ENCODE results near the gene CHRNA3. TPM values are rescaled to one million over a fixed set of nuclear protein-coding genes. Genes with fewer than 3 reads are reported as not detected.

Gene CHRNA3
- total RNA-seq, 1 donor from 2014 or later, result 3.7 TPM

DNA sequence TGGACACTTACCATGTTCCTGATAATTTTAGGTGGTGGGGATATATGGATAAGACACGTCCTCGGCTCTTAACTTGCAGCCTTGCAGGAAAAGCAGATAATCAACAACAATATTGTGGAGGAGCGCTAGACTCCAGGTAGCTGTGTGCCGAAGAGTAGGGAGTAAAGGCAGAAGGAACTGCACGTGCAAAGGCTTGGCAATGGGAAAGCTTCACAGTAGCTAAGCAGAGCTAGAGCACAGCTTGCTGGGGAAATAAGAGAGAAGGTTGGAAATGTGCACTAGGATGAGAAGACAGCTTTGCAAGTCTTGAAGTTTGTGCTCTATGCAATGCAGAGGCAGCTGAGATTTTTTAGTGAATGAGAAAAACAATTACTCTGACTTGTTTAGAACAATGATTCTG lies 68.2 kb downstream of the CHRNA3 start:
- DNase-seq (ENCODE audit: extremely low spot score in 2 of 2), result no peak
- H3K4me1 ChIP-seq, result no peaks in the 10 kb centered on the region
- no peaks in the 10 kb centered on the region for H3K9me3 ChIP-seq
- peaks cover 0 to 26% of the 10 kb centered on the region in 2 donors for H3K36me3 ChIP-seq
- no peak overlapping the region for H3K27ac ChIP-seq
- H3K4me3 ChIP-seq, result no peak overlapping the region
- H3K27me3 ChIP-seq, result no peaks in the 10 kb centered on the region
- TF ChIP-seq, protein P1, sequence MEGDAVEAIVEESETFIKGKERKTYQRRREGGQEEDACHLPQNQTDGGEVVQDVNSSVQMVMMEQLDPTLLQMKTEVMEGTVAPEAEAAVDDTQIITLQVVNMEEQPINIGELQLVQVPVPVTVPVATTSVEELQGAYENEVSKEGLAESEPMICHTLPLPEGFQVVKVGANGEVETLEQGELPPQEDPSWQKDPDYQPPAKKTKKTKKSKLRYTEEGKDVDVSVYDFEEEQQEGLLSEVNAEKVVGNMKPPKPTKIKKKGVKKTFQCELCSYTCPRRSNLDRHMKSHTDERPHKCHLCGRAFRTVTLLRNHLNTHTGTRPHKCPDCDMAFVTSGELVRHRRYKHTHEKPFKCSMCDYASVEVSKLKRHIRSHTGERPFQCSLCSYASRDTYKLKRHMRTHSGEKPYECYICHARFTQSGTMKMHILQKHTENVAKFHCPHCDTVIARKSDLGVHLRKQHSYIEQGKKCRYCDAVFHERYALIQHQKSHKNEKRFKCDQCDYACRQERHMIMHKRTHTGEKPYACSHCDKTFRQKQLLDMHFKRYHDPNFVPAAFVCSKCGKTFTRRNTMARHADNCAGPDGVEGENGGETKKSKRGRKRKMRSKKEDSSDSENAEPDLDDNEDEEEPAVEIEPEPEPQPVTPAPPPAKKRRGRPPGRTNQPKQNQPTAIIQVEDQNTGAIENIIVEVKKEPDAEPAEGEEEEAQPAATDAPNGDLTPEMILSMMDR (IDR thresholded peaks at IDR 0.05), result no peak
- no peak for TF ChIP-seq POLR2A (IDR thresholded peaks at IDR 0.05)
- TF ChIP-seq POLR2AphosphoS5 (IDR thresholded peaks at IDR 0.05; ENCODE audit: insufficient read depth in 1 of 2, low read depth in 1 of 2), result no peak
- intact Hi-C loops (cut with DNase I), result no loop called here

DNA sequence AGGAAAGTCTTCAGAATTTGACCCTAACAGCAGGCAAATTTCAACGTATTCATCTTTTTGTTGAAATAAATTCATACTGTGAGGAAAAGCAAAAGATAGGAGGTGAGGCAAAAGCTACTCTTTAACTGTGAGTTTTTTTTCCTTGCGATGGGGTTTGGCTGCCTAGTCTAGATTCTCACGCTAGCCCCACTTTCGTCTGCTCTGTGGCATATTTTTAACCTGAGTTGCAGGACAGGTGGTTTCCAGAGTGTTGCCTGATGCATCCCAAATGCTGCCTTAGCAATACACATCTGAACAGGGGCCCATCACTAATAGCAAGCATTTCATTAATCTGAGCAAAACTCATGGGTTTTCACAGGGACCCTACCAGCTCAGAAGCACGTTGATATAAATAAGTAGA lies 68.9 kb downstream of the CHRNA3 start:
- Histone ChIP-seq H3K4me1 (no peaks in the 10 kb centered on the region), H3K27ac (no peak overlapping the region), H3K27me3 (no peaks in the 10 kb centered on the region), H3K36me3 (peaks cover 0 to 33% of the 10 kb centered on the region in 2 donors), H3K4me3 (no peak overlapping the region), H3K9me3 (no peaks in the 10 kb centered on the region)
- intact Hi-C loops (cut with DNase I), result no loop called here
- no peak for DNase-seq (ENCODE audit: extremely low spot score in 2 of 2)
- no peak for TF ChIP-seq POLR2AphosphoS5 (IDR thresholded peaks at IDR 0.05; ENCODE audit: insufficient read depth in 1 of 2, low read depth in 1 of 2)
- TF ChIP-seq, protein P1 (IDR thresholded peaks at IDR 0.05), result no peak
- TF ChIP-seq POLR2A (IDR thresholded peaks at IDR 0.05), result no peak

DNA sequence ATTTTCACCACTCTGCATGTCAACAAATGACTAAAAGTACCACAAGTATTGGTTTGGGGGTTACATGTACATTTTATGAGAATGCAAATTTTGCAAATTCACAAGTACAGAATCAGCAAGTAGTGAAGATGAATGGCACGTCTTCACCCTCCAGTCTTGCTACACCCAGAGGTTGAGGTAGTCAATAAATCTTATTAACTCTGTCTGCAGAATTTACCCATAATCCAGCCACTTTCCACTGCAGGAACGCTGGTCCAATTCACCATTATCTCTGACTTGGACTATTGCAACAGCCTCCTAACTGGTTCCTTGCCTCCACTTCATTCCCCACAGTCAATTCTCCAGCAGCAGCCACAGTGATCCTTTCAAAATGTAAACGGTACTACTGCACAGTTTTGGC lies 70.0 kb downstream of the CHRNA3 start:
- Histone ChIP-seq H3K9me3 (no peaks in the 10 kb centered on the region), H3K4me3 (no peak overlapping the region), H3K4me1 (no peaks in the 10 kb centered on the region), H3K27ac (no peak overlapping the region), H3K27me3 (no peaks in the 10 kb centered on the region), H3K36me3 (peaks cover 0 to 44% of the 10 kb centered on the region in 2 donors)
- no peak for DNase-seq (ENCODE audit: extremely low spot score in 2 of 2)
- no peak for TF ChIP-seq POLR2A (IDR thresholded peaks at IDR 0.05)
- TF ChIP-seq, protein P1 (IDR thresholded peaks at IDR 0.05), result no peak
- TF ChIP-seq POLR2AphosphoS5 (IDR thresholded peaks at IDR 0.05; ENCODE audit: insufficient read depth in 1 of 2, low read depth in 1 of 2), result no peak
- intact Hi-C loops (cut with DNase I), result no loop called here

DNA sequence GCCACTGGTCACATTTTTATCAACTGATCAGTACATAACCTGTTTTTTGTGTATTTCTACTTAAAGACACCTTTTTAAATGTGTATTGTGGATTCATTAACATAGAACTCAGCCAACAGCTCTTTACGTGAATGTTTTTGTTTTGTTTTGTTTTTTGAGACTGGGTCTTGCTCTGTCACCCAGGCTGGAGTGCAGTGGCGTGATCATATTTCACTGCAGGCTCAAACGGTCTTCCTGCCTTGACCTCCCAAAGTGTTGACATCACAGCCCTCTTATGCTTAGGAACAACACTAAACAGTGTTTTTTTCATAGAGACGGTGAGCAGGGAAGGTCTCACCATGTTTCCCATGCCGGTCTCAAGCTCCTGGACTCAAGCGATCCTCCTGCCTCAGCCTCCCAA lies 70.6 kb downstream of the CHRNA3 start:
- Histone ChIP-seq H3K27me3 (no peaks in the 10 kb centered on the region), H3K9me3 (no peaks in the 10 kb centered on the region), H3K4me1 (no peaks in the 10 kb centered on the region), H3K27ac (no peak overlapping the region), H3K4me3 (no peak overlapping the region), H3K36me3 (peaks cover 0 to 50% of the 10 kb centered on the region in 2 donors)
- intact Hi-C loops (cut with DNase I), result no loop called here
- DNase-seq (ENCODE audit: extremely low spot score in 2 of 2), result no peak
- TF ChIP-seq, protein P1 (IDR thresholded peaks at IDR 0.05), result no peak
- TF ChIP-seq POLR2A (IDR thresholded peaks at IDR 0.05) (no peak), POLR2AphosphoS5 (IDR thresholded peaks at IDR 0.05; ENCODE audit: insufficient read depth in 1 of 2, low read depth in 1 of 2) (no peak)

Small RNA genes lying within 50 kb of the gene (small RNA-seq; reads per million reads assigned to genes)
- not detected for gene AC067863.2

Other genes with a start within 250 kb of the CHRNA3 start
- 40.8 TPM for gene IREB2, start 182.8 kb downstream of the CHRNA3 start, total RNA-seq
- 9.6 TPM for gene HYKK, start 113.4 kb downstream of the CHRNA3 start, total RNA-seq
- gene PSMA4, start 80.6 kb downstream of the CHRNA3 start, total RNA-seq, result 107 TPM
- 8.8 TPM for gene CHRNA5, start 55.5 kb downstream of the CHRNA3 start, total RNA-seq
- 0.74 TPM for gene CHRNB4, start 20.2 kb upstream of the CHRNA3 start, total RNA-seq
- 2.5 TPM for gene ADAMTS7, start 190.5 kb upstream of the CHRNA3 start, total RNA-seq

Data from vagina (tissue), 2 donors.